HG02870 (cell line): Measurements from ENCODE around the gene EYA2.
"Not testable (repeated sequence)": the region's sequence is repeated elsewhere in the genome, so short reads cannot be mapped to it uniquely, and the experiment has no call there.

Source experiments
- ATAC-seq: cut with Tn5 transposase; IDR thresholded peaks from one replicate; pipeline ENCODE4 v1.9.1; 2021; ENCODE audit warnings: mild to moderate bottlenecking, moderate library complexity; ENCODE audit not compliant: unreplicated experiment

Gene EYA2

GRCh38 chr20:46894579-46894958 lies at the start of gene EYA2:
EYA2 (plus strand) TSS chr20:46894843; CDS start chr20:46990011, 95,168 bp downstream.
- no peak for ATAC-seq

GRCh38 chr20:46844965-46845364 lies 49.7 kb upstream of the EYA2 start:
- ATAC-seq: no peak

- ATAC-seq: no peak
Measured at GRCh38 chr20:46849269-46849668, 45.4 kb upstream of the EYA2 start.

GRCh38 chr20:46849751-46850150 lies 44.9 kb upstream of the EYA2 start:
- no peak for ATAC-seq

- no peak for ATAC-seq
Measured at GRCh38 chr20:46850416-46850815, 44.2 kb upstream of the EYA2 start.

- no peak for ATAC-seq
Measured at GRCh38 chr20:46850896-46851295, 43.7 kb upstream of the EYA2 start.

- no peak for ATAC-seq
Measured at GRCh38 chr20:46851746-46852145, 42.9 kb upstream of the EYA2 start.

GRCh38 chr20:46852313-46852712 lies 42.3 kb upstream of the EYA2 start:
- ATAC-seq: no peak

- no peak for ATAC-seq
Measured at GRCh38 chr20:46853926-46854325, 40.7 kb upstream of the EYA2 start.

GRCh38 chr20:46857061-46857831 lies 37.4 kb upstream of the EYA2 start:
- ATAC-seq: no peak

GRCh38 chr20:46865824-46866223 lies 28.8 kb upstream of the EYA2 start:
- ATAC-seq: no peak

- ATAC-seq: no peak
Measured at GRCh38 chr20:46870041-46870440, 24.6 kb upstream of the EYA2 start.

GRCh38 chr20:46872328-46873211 lies 22.1 kb upstream of the EYA2 start:
- ATAC-seq: no peak

GRCh38 chr20:46875059-46875458 lies 19.6 kb upstream of the EYA2 start:
- no peak for ATAC-seq

GRCh38 chr20:46879386-46879785 lies 15.3 kb upstream of the EYA2 start:
- no peak for ATAC-seq

- not testable (repeated sequence) for ATAC-seq
Measured at GRCh38 chr20:46879963-46880362, 14.7 kb upstream of the EYA2 start.

- ATAC-seq: no peak
Measured at GRCh38 chr20:46883892-46884291, 10.8 kb upstream of the EYA2 start.

- no peak for ATAC-seq
Measured at GRCh38 chr20:46890682-46891081, 4.0 kb upstream of the EYA2 start.

GRCh38 chr20:46893051-46893450 lies 1.6 kb upstream of the EYA2 start:
- no peak for ATAC-seq

- ATAC-seq: no peak
Measured at GRCh38 chr20:46893877-46894578, 615 bp upstream of the EYA2 start.
